NCI-H524 (cell line): ENCODE data around the gene FBLN2.
A peak's percentile ranks its signal among the peaks of the same experiment; 100 is the strongest.

Experiments
- DNase-seq, 2 experiments: peaks; one replicate each; lab custom pipeline; 2025; lab: John Stamatoyannopoulos, UW

The FBLN2 gene

DNA sequence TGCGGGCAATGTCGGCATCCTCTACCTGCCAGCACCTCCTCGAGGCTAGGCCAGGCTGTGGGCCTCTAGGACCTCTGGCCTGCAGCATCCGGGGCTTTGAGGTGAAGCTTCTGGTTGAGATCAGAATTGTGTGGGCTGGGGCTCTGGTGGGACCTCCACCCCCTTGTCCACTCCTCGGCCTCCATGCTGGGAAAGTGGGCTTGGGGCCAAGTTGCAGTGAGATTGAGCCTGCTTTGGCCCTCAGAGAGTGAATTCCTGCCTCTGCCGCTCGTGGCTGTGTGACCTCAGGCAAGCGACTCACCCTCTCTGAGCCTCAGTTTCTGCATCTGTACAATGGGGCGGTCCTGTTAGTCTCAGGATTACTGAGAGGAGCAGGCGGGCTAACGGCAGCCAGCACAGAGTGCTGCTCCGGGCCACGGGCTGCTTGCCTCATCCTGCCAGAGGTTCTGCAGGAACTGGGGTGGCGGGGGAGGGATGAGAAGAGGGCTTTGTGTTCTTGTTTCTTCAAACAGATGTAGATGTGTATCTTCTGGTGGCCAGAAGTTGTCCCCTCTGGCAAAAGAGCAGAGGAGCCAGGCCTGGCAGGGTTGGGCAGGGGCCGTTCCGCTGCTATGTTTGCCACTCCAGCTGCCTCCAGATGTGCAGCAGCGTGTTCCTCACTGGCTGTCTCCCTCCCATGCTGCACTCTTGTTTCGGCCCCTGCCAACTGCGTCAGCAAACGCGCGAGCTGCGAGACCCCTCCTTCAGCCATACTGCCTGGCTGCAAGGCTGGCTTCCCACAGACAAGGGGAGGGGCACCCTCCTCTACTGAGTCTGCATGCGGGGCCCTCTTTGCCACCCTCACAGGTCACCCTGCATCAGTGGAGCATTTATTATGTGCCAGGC, 33.7 kb downstream of the FBLN2 start:
- no peak for DNase-seq

DNA sequence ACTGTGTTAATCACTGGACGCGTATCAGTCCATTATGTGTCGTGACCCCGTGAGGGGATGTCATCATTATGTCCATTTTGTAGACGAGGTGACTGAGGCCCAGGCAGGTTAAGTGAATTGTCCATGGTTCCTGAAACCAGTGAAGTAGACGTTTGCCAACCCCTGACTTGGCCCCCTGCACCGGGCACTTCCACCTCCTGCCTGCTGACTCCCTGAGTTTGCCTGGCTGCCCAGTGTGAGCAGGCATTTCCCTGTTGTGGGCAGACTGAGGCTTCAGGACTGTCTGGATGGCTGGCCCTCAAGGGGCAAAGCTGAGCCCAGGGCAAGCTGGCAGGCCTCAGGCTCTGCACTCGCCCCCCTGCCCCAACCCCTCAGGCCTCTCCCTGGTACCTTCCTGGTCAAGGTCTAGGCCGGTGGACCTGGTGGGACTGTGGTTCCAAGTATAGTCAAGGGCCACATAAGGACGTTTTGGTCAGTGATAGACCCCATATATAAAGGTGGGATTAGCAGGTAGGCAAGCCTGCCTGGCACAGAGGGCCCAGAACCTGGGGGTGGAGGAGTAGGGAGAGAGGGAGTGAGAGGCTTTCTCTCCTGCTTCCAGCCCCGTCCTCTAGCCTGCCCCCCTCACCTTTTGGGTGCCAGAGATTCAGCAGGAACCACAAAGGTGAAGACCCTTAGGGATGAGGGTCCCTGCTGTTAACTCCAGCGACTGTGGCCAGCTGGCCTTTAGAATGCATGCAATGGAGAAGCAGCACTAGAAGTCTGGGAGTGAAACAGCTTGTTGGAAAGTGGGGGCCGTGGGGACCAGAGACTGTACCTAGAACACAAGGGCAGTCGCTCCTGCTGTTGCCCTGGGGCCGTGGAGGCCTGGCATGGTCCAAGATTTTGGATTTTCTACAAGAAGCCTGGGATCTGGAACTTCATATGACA, 34.6 kb downstream of the FBLN2 start:
- DNase-seq: no peak

DNA sequence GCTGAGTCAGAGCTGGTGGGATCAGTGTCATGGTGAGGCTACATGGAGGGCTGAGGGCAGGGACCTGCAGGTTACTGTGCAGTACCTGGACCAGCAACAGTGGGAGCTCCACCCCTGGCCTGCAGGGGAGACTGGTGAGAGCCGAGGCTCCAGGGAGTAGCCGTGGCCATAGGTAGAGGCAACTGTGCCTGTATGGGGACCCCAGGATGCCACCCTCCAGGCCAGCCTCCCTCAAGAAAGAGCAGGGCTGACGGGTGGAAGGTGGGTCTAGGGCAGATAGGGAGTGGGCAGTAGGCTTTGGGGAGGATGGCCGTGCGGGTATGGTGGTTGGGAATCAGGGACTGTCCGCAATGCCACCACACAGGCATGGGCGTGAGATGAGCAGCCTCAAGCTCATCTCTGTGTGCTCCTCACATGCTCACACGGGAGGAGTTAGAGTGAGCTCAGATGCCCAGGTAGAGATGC, 35.5 kb downstream of the FBLN2 start:
- no peak for DNase-seq

DNA sequence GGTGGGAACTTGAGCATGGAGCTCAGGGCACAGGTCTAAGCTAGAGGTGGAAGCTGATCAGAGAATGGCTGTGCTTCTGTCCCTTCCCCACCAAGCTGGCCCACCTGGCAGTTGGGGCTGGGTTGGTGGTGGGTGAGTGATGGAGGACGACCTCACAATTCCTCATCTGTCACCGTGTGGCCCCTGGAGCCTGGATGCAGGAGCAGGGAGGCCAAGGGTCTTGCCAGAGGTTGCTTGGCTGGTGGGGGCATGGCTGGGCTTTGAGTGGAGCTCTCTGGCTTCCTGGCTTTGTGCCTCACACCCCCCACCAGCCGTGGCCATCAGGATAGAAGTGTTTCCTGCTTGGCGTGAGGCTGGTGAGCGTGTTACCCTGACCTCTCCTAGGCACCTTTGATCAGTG, 36.0 kb downstream of the FBLN2 start:
- no peak for DNase-seq

DNA sequence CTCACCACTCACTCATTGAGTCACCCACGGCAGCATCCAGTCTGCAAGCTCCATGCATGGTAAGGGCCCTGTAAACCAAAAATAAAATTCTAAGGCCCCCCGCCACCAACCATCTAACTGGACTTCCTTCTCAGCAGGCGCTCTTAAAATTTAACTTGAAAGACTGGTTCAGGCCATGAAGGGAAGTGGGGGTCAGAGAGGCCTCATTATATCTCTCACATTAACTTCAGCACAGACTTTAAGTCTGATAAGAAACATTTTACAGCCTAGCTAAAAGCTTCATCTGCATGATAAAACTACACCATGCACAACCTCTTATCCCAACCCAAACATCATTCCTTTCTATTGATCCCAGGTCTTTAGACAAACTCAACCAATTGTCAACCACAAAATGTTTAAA, 38.5 kb downstream of the FBLN2 start:
- DNase-seq: no peak

DNA sequence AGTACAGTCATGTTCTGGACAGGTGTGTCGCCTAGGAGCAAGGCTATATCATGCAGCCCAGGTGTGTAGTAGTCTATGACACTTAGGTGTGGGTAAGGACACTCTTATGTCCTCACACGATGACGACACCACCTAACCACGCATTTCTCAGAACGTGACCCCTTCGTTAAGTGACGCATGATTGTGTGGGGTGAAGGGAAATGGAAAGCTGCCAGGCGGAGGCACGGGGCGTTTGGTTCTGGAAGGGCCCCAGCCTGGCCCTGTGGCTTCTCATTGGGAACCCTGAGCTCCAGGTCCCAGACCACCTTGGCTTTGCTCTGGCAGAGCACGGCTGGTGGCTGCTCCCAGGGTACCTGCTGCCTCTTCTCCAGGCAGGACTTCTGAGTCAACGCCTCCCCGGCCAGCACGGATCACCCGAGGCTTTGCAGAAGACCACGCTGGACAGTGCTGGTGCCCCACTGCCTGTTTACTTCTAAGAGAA, 39.3 kb downstream of the FBLN2 start:
- no peak for DNase-seq

DNA sequence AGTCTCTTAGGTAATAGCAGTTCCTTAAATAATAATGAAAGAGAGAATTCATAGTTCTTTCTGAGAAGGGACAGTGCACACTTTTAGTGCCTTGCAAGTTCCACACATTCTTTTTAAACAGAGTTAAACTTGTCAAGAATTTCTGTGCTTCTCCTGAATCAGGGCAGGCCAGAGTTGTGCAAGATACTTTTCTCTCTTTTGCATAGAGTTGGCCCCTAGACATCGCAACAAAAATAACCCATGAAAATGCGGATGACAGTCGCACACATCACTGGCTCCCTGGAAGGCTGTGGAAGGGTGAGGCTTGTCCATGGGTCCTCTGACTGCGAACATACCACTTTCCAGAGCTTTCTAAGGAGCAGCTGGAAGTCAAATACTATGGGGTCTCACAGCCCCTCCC, 40.1 kb downstream of the FBLN2 start:
- no peak for DNase-seq

DNA sequence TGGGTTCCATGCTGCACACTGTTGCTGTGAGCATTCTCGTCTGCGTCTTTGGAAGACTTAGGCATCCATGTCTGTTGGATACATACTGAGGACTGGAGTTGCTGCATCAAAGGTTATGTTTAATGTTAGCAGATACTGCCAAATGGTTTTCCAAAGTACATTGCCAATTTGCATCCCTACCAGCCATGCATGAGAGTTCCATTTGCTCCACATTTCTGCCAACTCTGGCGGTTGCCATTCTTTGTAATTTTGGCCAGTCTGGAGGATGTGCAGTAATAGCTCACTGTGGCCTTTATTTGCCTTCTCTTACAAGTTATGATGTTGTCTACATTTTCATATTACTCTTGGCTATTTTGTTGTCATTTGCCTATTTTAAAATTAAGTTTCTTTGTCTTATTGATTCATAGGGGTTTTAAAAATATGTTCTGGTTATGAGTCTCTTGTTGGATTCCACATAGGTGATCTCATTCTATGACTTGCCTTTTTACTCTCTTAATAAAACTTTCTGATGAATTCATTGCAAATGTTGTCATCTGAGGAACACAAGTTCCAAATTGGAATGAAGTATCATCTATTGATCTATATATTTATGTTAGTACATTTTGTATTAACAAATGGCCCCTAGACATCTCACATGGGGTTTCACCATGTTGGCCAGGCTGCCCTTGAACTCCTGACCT, 42.1 kb downstream of the FBLN2 start:
- no peak for DNase-seq

DNA sequence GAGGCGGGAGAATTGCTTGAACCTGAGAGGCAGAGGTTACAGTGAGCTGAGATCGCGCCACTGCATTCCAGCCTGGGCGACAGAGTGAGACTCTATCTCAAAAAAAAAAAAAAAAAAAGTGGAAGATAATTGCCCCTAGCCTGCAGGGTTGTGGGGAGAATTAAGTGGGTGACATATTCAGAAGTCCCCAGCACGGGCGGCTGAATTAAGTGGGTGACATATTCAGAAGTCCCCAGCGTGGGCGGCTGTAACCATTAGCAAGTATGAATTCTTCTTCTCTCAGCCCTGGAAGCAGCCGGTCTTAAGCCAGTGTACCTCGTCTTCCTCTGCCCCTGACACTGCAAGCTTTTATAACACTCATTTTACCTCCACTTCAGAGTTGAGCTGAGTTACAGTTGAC, 44.7 kb downstream of the FBLN2 start:
- DNase-seq: no peak

DNA sequence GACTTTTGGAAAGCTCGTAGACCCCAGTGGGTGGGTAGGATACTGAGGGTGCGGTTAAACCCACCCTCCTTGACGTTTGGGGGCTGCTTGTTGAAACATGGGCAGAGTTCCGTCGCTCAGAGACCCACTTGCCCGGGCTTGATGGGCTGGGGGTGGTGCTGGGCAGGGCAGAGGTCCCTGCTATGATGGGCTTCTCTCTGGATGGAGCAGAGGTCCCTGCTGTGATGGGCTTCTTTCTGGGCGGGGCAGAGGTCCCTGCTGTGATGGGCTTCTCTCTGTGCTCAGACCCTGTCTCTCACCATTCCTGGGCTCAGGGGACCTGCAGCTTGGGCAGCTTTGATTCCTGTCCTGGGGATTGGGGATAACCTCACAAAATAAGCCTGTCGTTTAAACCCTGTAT, 45.2 kb downstream of the FBLN2 start:
- no peak for DNase-seq

DNA sequence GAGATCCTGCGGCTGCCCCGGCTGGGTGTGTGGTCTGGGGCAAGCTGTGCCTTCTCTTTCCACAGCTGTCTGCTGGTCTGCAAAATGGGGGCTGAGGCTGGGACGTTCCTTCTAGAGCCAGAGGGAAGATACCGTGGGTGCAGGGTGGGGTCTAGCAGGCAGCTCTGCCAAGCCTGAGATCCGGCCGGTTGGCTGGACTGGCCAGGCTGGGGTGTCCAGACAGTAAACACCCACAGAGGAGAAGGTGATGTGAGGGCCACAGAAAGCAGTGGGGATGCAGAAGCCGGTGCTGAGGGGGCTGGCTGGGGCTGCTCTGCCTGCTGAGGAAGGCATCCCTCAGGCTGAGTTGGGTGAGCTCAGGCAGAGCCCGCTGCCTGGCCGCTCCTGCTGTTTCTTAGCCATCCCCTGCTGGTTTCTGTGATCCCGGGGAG, 46.1 kb downstream of the FBLN2 start:
- DNase-seq: no peak

DNA sequence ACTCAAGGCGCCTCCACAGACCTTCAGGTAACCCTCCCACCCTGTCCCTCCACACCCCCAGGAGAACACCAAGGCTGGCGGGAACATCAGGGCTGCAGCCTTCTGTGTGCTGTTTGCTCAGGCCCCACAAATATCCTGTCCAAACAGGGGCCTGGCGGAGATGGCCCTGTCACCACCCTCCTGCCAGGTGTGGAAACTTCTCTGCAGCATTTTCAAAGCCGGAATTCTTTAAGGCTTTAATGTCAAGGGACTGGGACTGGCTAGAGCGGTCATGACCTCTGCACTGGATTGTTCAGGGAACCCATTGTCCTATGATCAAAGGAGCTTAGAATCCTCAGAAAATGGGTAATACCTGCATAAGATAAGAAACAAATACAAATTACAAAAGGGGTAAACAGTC, 46.6 kb downstream of the FBLN2 start:
- no peak for DNase-seq

DNA sequence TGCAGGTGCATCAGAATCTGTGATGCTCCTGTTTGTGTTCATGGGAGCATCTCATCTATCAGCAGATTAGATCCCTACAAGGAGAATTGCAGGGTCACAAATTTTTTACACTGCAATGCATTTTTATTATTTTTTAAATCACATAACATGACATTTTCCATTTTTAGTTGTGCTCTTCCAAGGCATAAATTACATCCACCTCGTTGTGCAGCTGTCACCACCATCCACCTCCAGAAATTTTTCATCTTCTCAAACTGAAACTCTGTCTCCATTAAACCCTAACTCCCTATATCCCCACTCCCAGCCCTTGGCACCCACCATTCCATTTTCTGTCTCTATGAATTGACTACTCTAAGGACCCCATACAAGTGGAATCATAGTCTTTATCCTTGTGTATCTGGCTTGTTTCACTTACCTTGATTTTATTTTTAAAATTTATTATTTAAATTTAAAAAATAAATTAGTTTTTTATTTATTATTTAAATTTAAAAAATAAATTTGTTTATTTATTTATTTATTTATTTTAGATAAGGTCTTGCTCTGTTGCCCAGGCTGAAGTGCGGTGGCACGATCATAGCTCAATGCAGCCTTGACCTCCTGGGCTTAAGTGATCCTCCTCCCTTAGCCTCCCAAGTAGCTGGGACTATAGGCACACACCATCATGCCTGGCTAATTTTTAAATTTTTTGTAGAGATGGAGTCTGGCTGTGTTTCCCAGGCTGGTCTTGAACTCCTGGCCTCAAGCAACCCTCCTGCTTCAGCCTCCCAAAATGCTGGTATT, 47.7 kb downstream of the FBLN2 start:
- DNase-seq: no peak

DNA sequence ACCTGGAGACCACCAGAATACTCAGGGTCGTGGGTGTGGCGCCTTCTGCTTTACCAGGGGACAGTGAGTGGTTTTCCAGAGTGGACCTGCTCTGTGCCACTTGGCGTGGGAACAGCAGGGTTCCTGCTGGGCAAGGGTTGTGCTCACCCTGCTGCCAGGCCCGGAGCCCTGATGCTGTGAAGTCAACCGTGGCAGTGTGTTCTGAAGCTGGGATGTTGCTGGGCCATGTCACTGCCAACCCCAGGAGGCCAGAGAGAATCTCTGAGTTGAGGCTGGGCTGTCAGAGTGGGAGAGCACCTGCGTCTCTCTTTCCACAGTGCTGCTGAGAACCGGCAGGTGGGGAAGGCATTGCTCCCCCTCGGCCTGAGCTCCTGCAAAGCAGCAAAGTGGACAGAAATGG, 48.7 kb downstream of the FBLN2 start:
- no peak for DNase-seq

DNA sequence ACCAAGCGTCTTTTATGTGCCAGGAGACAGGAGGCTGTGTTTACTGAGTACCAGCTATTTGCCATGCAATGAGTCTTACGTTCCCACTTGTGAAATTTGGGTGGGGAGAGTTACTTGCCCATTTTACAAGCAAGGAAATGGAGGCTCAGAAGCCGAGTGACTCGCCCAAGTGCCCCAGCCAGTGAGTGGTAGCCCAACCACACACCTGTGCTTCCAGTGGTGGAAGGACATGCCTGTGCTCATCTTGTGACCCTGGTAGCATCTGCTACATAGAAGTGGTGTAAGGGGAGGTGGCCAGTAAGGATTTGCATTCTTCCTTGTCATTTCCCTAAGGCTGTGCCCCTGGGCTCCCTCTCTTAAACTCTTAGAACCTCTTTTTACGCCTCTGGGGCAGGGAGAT, 49.3 kb downstream of the FBLN2 start:
- no peak for DNase-seq

DNA sequence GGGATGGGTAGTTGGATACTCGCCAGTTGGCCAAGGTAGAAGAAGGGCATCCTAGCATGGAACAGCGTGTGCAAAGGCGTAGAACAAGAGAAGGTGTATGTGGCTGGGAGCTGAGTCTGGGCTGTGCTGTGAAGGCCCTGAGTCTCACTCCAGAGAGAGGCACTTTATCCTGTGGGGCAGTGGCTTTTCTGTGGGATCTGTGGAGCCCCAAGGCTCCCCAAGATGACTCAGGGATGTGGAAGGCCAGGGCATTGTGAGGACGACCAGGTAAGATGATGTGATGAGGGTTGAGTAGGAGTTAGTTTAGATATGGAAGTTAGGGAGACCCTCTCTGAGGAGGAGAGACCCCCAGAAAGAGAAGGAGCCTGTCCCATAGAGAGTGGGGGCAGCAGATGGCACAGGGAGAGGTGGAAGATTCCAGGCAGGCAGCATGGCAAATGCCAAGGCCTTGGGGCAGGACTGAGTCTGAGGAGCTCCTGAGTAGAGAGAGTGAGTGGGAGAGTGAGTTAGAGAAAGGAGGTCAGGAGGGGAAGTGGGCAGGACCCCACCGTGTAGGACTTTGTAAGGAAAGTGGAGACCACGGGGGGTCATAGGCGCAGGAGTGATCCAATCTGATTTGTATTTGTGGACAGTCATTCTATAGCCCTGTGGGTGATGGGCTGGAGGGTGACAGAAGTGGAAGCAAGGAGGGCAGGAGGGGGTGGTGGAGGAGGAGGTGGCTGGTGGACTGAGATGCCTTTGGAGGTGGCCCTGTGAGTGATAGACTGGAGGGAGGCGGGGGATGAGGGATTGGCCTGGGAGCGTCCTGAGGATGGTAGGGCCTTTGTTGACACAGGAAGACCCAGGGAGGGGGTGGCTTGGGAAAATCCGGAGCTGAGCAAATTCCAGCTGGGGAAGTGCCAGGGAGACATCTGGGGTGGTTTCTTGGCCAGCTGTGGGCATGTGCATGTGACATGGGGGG, 50.3 kb downstream of the FBLN2 start:
- DNase-seq: no peak

DNA sequence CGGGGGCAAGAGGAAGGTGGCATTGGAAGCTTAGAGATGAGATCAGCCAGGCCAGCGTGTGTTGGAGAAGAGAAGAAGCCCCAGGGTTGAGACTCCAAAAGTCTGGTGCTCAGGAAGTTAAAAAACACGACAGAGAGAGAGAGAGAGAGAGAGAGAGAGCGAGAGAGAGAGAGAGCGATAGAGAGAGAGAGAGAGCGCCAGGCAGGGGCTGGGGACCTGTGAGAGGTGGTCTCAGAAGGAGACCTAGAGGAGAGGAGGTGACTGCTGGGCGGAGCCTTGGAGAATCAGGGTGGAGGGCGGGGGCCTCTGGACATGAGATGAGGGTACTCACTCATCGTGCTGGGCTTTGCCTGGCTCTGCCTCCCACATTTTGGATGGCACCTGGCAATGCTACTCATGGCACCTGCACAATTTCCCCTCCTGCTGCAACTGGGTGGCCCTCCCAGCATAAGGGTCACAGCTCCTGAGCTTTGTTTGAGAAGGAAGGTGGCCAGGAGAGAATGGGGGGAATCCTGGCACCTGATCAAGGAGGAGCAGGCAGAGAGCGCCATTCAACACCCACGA, 51.0 kb downstream of the FBLN2 start:
- no peak for DNase-seq

DNA sequence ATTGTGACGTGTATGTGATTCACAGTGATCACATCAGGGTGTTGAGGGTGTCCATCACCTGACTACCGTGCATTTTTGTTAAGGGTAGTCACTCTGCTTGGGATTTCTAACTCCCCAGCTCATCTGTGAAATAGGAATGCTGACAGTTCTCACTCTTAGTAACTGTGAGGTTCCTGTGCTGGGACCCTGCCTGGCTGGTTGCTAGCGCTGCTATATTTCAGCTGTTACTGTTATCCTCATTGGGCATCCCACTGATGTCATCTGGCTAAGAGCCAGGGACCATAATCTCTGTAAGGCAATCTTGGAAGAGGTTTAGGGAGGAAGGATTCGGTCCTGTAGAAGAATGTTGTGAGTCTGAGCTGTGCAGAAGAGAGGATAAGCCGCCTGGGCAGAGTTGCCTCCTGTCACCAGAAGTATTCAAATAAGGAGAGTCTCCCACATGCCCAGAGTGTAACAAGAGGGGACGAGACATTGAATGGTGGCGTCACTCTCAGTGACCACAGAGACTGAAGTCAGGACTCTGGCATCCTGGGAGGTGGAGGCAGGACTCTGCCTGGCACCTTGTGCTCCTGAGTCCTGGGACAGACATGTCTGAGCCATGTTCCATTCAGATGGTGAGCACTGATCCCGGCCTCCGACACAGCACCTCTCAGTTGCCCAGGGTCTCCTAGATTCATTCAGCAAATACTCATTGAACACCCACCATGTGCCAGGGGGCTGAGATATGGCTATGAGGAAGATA, 52.2 kb downstream of the FBLN2 start:
- peak; percentile 8 to 50 for DNase-seq

DNA sequence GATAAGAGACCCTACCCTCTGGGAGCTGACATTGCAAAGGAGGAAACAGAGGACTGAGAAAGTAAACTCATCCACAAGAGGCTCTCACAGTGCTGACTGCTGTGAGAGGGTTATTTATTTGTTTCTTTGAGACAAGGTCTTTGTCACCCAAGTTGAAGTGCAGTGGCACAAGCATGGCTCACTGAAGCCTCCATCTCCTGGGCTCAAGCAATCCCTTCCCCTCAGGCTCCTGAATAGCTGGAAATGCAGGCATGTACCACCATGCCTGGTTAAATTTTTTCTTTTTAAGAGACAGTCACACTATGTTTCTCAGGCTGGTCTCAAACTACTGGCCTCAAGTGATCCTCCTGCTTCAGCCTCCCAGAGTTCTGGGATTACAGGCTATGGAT, 52.8 kb downstream of the FBLN2 start:
- no peak for DNase-seq
